Activated T-helper 2 cell treated with anti-CD3 and anti-CD28 coated beads, Interferon-gamma antibody, Interleukin-2, Interleukin-4, amounts not matched to agents 10 μg/mL and 5 μg/mL and 100 μg/mL, durations not matched to agents 14 hours and 24 hours and 36 hours (primary cell): ENCODE results near the gene DKKL1. TPM values are rescaled to one million over a fixed set of nuclear protein-coding genes. Genes with fewer than 3 reads are reported as not detected.

Experiments
- DNase-seq: peaks from one replicate; pipeline ENCODE4 v3.0.0; 2021; ENCODE audit warnings: low spot score
- H3K27ac Mint-ChIP-seq: one replicate; pipeline ENCODE4 v1.8.0; 2021; ENCODE audit warnings: mixed read lengths
- H3K27me3 Mint-ChIP-seq: one replicate; pipeline ENCODE4 v1.8.0; 2021; ENCODE audit warnings: low read depth, mixed read lengths
- H3K36me3 Mint-ChIP-seq: one replicate; pipeline ENCODE4 v1.8.0; 2021; ENCODE audit warnings: low read depth, mixed read lengths
- H3K4me1 Mint-ChIP-seq: one replicate; pipeline ENCODE4 v1.8.0; 2021; ENCODE audit warnings: low read depth, mixed read lengths
- H3K4me3 Mint-ChIP-seq: one replicate; pipeline ENCODE4 v1.8.0; 2021; ENCODE audit warnings: low read depth, mild to moderate bottlenecking, moderate library complexity, mixed read lengths
- H3K9me3 Mint-ChIP-seq: one replicate; pipeline ENCODE4 v1.8.0; 2021; ENCODE audit warnings: mixed read lengths
- intact Hi-C: fragments of 100-400 bp; cut with micrococcal nuclease; formaldehyde crosslinking; loops from one replicate; pipeline ENCODE4 v1.15.1; 2023
- total RNA-seq: library from RNA; stranded (reverse); gene quantifications from 2 replicates; pipeline ENCODE4 v1.2.3, GENCODE V29; 2022

Gene DKKL1
- total RNA-seq, 1 donor from 2014 or later = not detected

DNA sequence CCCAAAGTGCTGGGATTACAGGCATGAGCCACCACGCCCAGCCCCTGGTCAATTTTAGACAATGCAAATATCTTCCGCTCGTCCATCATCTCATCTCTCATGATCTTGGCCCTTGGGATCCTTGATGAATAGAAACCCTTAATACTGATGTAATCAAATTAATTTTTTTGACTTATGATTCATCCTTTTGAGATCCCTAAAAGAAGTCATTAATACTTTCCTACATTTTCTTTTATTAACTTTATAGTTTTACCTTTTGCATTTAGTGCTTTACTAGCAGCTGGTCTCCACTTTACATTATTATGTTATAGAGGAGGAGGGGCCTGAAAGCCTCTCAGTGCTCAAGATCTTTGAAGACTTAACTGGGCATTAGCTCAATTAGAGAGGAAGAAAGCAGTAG, 16.7 kb downstream of the DKKL1 start:
- Mint-ChIP-seq H3K9me3 (peaks cover 12% of the 10 kb centered on the region), H3K27me3 (peaks cover 15% of the 10 kb centered on the region), H3K36me3 (no peaks in the 10 kb centered on the region), H3K4me1 (no peaks in the 10 kb centered on the region), H3K27ac (no peak overlapping the region), H3K4me3 (no peak overlapping the region)
- intact Hi-C loops = no loop called here
- DNase-seq = no peak

DNA sequence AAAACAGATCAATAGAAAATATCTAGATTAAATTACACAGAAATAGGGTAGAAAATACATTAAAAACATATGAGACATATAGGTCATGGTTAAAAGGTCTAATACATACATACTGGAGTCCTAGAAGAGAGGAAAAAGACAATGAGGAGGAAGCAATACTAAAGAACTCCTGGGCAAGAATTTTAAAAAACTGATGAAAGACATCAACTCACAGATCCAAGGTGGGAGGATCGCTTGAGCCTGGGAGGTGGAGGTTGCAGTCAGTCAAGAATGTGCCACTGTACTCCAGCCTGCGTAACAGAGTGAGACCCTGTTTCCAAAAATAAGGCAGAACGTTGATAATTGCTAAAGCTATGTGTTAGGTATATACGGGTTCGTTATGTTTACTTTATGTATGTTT, 19.0 kb downstream of the DKKL1 start:
- Mint-ChIP-seq H3K4me1 (peaks cover 2% of the 10 kb centered on the region), H3K27ac (no peak overlapping the region), H3K9me3 (peaks cover 12% of the 10 kb centered on the region), H3K36me3 (no peaks in the 10 kb centered on the region), H3K4me3 (no peak overlapping the region), H3K27me3 (peaks cover 11% of the 10 kb centered on the region)
- intact Hi-C loops = no loop called here
- no peak for DNase-seq

DNA sequence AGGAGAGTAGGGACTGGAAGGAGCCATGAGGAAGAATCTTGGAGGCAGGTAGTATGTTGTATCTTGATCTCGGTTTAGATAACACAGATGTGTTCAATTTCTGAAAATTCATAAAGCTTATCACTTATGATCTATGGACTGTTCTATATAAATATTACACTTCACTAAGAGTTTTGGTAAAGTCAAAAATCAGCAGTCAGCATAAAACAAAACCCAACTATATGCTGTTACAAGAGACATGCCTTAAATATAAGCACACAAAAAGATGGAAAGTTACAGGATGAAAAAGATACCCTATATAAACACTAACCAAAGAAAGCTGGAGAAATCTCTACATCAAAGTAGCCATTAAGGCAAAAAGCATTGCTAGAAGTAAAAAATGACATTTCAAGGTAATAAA, 19.9 kb downstream of the DKKL1 start:
- intact Hi-C loops = no loop called here
- DNase-seq = no peak
- no peak overlapping the region for H3K4me3 Mint-ChIP-seq
- H3K36me3 Mint-ChIP-seq = no peaks in the 10 kb centered on the region
- no peak overlapping the region for H3K27ac Mint-ChIP-seq
- peaks cover 12% of the 10 kb centered on the region for H3K9me3 Mint-ChIP-seq
- peaks cover 2% of the 10 kb centered on the region for H3K4me1 Mint-ChIP-seq
- peaks cover 11% of the 10 kb centered on the region for H3K27me3 Mint-ChIP-seq

DNA sequence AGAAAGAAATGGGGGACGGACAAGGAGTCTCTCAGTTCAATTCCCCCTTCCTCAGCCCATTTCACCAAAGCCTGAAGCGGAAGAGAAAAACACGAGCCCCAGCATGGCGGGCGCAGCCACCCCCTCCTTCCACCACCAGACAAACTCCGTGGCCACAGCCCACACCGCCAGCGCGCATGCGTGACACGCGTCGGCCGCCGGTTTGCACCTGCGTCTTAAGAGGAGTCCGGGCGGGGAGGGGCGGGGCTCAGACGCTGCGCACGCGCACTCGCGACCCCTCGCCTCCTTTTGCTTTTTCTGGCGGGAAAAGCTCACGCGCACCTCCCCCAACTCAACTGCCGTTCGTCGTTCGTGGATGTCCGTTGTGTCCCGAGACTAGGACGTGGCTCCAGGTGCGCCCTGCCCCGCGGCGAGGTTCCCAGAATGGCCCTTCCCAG, 24.3 kb downstream of the DKKL1 start, which contains the start of gene KASH5:
Gene KASH5 (plus strand): TSS at position 314 of the 437 bp plus-strand sequence. CDS start 2,635 bp downstream, outside the sequence.
- peaks cover 7% of the 10 kb centered on the region for H3K4me1 Mint-ChIP-seq
- no peak within 1 kb of the TSS for H3K27ac Mint-ChIP-seq
- peaks cover 3% of the 10 kb centered on the region for H3K9me3 Mint-ChIP-seq
- peak; percentile 66 for DNase-seq
- intact Hi-C loops = no loop called here
- H3K4me3 Mint-ChIP-seq = no peak within 1 kb of the TSS
- H3K36me3 Mint-ChIP-seq = no peaks in the 10 kb centered on the region
- H3K27me3 Mint-ChIP-seq = peaks cover 9% of the 10 kb centered on the region

DNA sequence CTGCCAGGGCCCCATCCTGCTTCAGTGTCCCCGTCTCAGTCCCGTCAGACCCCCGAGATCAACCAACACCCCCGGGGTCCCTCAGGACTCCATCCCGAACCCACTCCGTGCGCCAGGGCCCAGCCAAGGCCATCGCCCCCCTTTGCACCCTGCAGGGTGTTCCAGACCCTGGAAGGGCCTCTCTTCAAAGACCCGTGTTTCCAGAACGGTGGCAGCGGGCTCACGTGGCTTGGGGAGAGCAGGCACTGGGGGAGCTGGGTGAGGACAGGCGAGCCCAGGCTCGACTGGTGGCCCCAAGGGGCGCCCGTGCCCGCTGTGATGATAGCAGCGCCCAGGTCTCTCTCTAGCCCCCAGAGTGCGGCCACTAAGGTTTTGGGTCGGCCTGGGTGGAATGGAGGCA, 25.7 kb downstream of the DKKL1 start:
- Mint-ChIP-seq H3K4me3 (no peak overlapping the region), H3K4me1 (peaks cover 7% of the 10 kb centered on the region), H3K27ac (no peak overlapping the region), H3K27me3 (peaks cover 5% of the 10 kb centered on the region), H3K9me3 (no peaks in the 10 kb centered on the region), H3K36me3 (no peaks in the 10 kb centered on the region)
- DNase-seq = no peak
- intact Hi-C loops = no loop called here

DNA sequence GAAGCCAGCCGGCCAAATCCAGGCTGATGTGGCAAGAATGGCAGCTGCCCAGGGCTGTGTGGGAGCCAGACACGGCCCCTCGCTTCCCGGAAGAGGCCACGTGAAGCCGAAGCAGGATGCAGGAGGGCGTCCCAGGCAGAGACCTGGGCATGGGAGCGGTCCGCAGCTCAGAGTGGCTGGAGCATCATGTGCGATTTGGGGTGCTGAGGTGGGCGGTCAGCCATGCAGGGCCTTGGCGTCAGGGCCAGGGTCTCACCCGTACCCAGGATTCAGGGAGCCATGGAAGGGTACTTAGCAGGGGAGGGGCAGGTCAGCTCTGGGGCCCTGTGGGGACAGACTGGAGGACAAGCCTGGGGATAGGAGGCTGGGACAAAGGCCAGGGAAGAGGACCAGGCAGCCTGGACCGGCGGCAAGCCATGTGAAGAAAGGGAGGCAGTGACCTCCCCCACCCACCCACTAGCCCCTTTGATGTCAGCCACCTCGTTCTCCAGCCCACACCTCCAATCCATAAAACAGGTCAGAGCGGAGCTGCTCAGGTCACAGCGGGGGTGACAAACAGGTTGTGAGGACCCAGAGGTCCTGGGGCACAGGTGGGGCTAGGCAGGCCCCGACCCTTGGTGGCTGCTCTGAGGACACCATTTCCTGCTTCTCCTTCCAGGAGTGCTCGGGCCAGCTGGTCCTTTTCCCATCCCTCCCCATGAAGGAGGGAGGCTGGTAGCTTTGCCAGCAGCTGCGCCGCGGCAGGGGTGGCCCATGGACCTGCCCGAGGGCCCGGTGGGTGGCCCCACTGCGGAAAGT, 26.7 kb downstream of the DKKL1 start:
- H3K4me1 Mint-ChIP-seq = peaks cover 7% of the 10 kb centered on the region
- DNase-seq = no peak
- H3K27me3 Mint-ChIP-seq = peaks cover 5% of the 10 kb centered on the region
- intact Hi-C loops = no loop called here
- H3K4me3 Mint-ChIP-seq = no peak overlapping the region
- no peaks in the 10 kb centered on the region for H3K36me3 Mint-ChIP-seq
- no peak overlapping the region for H3K27ac Mint-ChIP-seq
- no peaks in the 10 kb centered on the region for H3K9me3 Mint-ChIP-seq

DNA sequence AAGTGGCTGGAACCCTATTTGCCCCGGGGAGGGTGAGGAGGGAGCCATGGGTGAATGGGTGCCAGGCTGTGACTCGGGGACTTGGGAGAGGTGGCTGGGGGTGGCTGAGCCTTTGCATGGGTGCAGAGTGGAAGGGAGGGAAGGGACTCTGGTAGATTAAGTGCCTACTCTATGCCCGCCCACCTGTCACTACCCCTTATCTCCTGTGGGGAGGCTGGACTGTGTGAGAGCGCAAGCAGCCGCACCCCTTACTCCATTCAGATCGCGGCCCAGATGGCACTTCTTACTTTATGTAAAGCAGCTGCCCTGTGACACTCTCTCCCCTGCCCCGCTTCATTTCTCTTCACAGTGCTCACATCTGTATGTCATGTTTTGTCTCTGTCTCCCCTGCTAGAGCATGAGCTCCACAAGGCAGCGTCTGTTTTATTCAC, 27.3 kb downstream of the DKKL1 start:
- H3K27me3 Mint-ChIP-seq = peaks cover 5% of the 10 kb centered on the region
- H3K36me3 Mint-ChIP-seq = no peaks in the 10 kb centered on the region
- intact Hi-C loops = no loop called here

DNA sequence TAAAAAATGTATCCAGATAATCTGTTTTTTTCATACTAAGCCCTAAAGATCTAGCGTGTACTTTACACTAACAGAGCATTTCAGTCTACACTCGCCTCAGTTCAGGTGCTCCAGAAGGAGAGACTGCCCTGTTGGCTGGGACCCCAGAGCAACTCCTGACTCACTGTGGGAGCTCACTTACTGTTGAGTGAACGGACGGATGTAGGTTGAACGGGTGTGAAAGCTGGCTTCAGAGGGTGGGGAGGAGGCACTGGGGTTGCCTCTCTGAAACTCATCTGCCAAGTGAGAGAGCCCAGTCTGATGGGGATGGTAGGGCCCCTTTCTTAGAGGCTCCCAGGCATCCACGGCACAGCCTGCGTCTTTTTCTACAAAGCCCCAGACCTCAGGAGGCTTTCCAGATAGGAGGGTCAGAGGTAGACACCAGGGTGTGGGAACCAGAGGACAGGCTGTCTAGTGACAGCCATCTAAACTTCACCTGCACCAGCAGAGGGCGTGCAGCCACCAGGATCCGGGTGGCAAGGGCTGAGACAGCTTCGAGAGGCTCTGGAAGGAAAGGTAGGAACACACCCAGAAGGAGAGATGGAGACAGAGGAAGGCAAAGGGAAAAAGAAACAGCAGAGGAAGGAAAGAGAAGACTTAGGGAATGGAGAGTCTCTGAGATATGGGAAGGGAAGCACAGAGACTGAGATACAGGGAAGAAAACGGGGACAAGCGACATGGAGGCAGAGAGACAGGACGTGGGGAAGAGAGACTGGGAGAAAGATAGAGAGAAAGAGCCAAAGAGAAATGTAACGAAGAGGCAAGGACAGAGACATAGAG, 28.1 kb downstream of the DKKL1 start:
- H3K4me3 Mint-ChIP-seq = no peak overlapping the region
- H3K27ac Mint-ChIP-seq = no peak overlapping the region
- no peaks in the 10 kb centered on the region for H3K9me3 Mint-ChIP-seq
- intact Hi-C loops = loop anchor here (1.0 kb wide), 2 partner anchors 52 to 79 kb away; no protein-coding TSS in a partner anchor
- H3K27me3 Mint-ChIP-seq = peaks cover 5% of the 10 kb centered on the region
- H3K36me3 Mint-ChIP-seq = no peaks in the 10 kb centered on the region
- peaks cover 7% of the 10 kb centered on the region for H3K4me1 Mint-ChIP-seq
- peak; percentile 65 for DNase-seq

More for the DNA sequence above, 27.3 kb downstream of the DKKL1 start:
- H3K4me1 Mint-ChIP-seq = peaks cover 7% of the 10 kb centered on the region
- DNase-seq = no peak
- H3K4me3 Mint-ChIP-seq = no peak overlapping the region
- no peaks in the 10 kb centered on the region for H3K9me3 Mint-ChIP-seq
- no peak overlapping the region for H3K27ac Mint-ChIP-seq

DNA sequence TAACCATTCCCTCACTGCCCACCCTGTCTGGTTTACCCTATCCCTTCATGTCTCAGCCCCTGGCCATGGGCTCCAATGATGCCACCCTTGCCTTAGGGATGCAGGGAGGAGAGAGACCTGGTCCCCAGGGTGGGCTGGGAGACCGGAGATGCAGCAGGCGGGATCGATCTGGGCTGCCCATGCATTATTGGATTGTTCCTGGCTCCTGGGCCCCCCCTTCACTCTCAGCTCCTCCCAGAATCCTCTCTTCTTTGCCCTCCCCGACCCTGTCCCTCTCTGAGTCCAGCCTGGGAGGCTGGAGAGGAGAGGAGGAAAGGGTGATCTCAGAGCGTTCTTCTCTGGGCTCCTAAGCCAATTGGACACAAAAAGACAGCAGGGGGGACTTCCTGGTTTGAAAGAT, 30.2 kb downstream of the DKKL1 start:
- Mint-ChIP-seq H3K27me3 (peaks cover 11% of the 10 kb centered on the region), H3K4me3 (no peak overlapping the region), H3K36me3 (no peaks in the 10 kb centered on the region), H3K27ac (no peak overlapping the region), H3K9me3 (no peaks in the 10 kb centered on the region), H3K4me1 (peaks cover 18% of the 10 kb centered on the region)
- no peak for DNase-seq
- intact Hi-C loops = no loop called here

DNA sequence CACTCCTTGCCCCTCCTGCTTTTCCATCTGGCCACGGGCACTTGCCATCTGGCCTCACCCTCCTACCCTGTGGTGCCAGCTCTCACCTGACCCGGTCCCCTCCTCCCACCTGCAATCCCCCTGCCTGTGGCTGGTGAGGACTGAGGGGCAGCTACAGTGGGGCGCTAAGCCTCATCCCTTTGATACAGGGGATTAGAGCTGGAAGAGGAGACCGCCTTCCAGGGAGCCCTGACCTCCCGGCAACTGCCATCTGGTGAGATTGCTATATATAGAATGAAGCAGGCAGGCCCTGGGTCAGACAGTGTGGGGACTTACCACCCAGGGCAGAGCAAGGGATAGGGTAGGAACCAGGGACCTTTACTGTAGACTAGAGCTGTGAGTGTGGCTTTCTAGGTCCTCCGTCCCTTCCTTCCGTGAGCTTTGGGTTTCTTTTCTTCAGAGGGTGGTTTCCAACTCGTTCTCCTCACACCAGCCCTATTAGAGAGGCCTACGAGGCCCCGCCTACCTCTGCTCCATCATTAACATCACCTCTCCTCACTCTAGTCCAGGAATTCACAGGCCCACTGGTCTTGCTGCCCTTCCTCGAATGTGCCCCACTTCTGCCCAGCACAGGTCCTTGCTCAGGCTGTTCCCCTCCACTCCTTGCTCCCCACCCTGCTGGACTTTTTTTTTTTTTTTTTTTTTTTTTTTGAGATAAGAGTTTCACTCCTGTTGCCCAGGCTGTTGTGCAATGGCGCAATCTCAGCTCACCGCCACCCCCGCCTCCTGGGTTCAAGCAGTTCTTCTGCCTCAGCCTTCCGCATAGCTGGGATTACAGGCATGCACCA, 32.1 kb downstream of the DKKL1 start:
- Mint-ChIP-seq H3K27ac (no peak overlapping the region), H3K4me3 (no peak overlapping the region), H3K9me3 (no peaks in the 10 kb centered on the region), H3K36me3 (no peaks in the 10 kb centered on the region), H3K4me1 (peaks cover 21% of the 10 kb centered on the region), H3K27me3 (peaks cover 9% of the 10 kb centered on the region)
- no peak for DNase-seq
- intact Hi-C loops = no loop called here

DNA sequence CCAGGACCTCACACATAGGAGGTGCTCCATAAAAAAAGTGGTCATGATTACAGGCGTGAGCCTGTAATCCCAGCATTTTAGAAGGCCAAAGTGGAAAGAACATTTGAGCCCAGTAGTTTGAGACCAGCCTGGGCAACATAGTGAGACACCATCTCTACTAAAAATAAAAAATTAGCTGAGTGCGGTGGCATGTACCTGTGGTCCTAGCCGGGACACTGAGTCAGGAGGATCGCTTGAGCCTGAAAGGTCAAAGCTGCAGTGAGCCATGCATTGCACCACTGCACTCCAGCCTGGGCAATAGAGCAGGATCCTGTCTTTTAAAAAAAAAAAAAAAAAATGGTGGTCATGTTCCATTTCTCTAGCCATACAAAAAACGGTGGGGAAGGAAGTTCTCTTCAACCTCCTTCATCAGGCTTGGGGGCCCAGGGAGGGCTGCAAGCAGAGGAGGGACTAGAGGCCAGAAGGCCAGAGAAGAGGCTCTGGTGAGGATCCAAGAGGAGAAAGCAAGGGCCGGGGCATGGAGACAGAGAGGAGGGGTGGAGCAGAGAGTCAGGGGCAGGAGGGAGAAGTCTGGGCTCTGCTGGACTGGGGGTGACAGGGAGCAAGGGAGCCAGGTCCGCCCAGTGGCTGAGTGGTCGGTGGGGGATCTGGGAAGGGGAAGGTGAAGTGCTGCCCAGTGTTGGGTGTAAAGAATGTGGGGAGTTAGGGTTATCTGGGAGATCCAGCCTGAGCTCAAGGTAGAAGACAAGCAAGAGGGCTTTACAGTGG, 33.2 kb downstream of the DKKL1 start:
- Mint-ChIP-seq H3K27me3 (peaks cover 10% of the 10 kb centered on the region), H3K9me3 (no peaks in the 10 kb centered on the region), H3K27ac (no peak overlapping the region), H3K36me3 (no peaks in the 10 kb centered on the region), H3K4me1 (peaks cover 18% of the 10 kb centered on the region), H3K4me3 (no peak overlapping the region)
- intact Hi-C loops = loop anchor here (1.0 kb wide), 1 partner anchor 22 kb away; no protein-coding TSS in a partner anchor
- DNase-seq = no peak
